Muscle of leg (tissue), 11 donors: ENCODE measurements around the gene ZNF571. TPM values are rescaled to one million over a fixed set of nuclear protein-coding genes. Genes with fewer than 3 reads are reported as not detected.
A peak's percentile ranks its signal among the peaks of the same experiment; 100 is the strongest.

ENCODE experiments used
- DNase-seq: peaks from one replicate; pipeline ENCODE4 v3.0.0; 2013
- H3K27ac ChIP-seq: one replicate; pipeline ENCODE4 v1.5.1; 2013; ENCODE audit warnings: mild to moderate bottlenecking, low read length, control low read depth
- H3K27me3 ChIP-seq: one replicate; pipeline ENCODE4 v1.6.1; 2013; ENCODE audit warnings: low read length; ENCODE audit not compliant: control insufficient read depth, insufficient read depth
- H3K36me3 ChIP-seq: one replicate; pipeline ENCODE4 v1.6.1; 2013; ENCODE audit warnings: low read length; ENCODE audit not compliant: control insufficient read depth, insufficient read depth
- H3K4me1 ChIP-seq: one replicate; pipeline ENCODE4 v1.6.1; 2013; ENCODE audit warnings: low read length; ENCODE audit not compliant: control insufficient read depth, insufficient read depth
- H3K4me3 ChIP-seq: one replicate; pipeline ENCODE4 v1.5.1; 2013; ENCODE audit warnings: low read length, control low read depth
- H3K9me3 ChIP-seq: replicated peaks from 2 replicates; pipeline ENCODE4 v1.6.1; 2013; ENCODE audit warnings: low read depth, low read length; ENCODE audit not compliant: control insufficient read depth
- WGBS: methylation state at CpG from one replicate; pipeline ENCODE4 v1.1.5; 2013; ENCODE audit warnings: missing lambda C conversion rate; ENCODE audit not compliant: insufficient coverage; 5-methylcytosine and 5-hydroxymethylcytosine counted together
- polyA plus RNA-seq, 8 donors: library from polyadenylated mRNA; unstranded; fragments of 120-200 nt; gene quantifications; one replicate each; pipeline versions ENCODE4 v1.2.1 to v1.2.3, GENCODE V29; 2013; ENCODE audit warnings: inconsistent platforms in 1 of 8, low replicate concordance in 1 of 8; ENCODE audit not compliant: insufficient read length in 8 of 8, insufficient read depth in 1 of 8
- total RNA-seq: library from RNA; stranded (reverse); fragments of 120-200 nt; gene quantifications from one replicate; pipeline ENCODE4 v1.2.4, GENCODE V29; 2013

Gene ZNF571
- total and polyA plus RNA-seq, 9 donors = 4.0 to 8.0 (median 5.6) TPM

- peak; percentile 69 for DNase-seq
Measured at GRCh38 chr19:37551129-37551993, 43.2 kb downstream of the ZNF571 start.

GRCh38 chr19:37537391-37537947 is 57.1 kb downstream of the ZNF571 start:
- Histone ChIP-seq H3K4me3 (no peak overlapping the region), H3K36me3 (peaks cover 44% of the 10 kb centered on the region), H3K27ac (no peak overlapping the region), H3K27me3 (no peaks in the 10 kb centered on the region), H3K4me1 (no peaks in the 10 kb centered on the region), H3K9me3 (peaks cover 51% of the 10 kb centered on the region)
- no peak for DNase-seq
- WGBS = 100% methylated on average over 3 of the region's 7 CpGs

More at GRCh38 chr19:37551129-37551993, 43.2 kb downstream of the ZNF571 start:
- Histone ChIP-seq H3K36me3 (no peaks in the 10 kb centered on the region), H3K27me3 (no peaks in the 10 kb centered on the region), H3K4me1 (peaks cover 4% of the 10 kb centered on the region), H3K9me3 (peaks cover 79% of the 10 kb centered on the region), H3K4me3 (peak overlapping the region; percentile 68), H3K27ac (peak overlapping the region; percentile 87)
- 1% methylated on average over 63 of the region's 65 CpGs for WGBS

- Histone ChIP-seq H3K9me3 (peaks cover 4% of the 10 kb centered on the region), H3K27ac (no peak overlapping the region)
- WGBS = 63% methylated on average over 1 of the region's 2 CpGs
Measured at GRCh38 chr19:37519890-37520289, 74.7 kb downstream of the ZNF571 start.

More at GRCh38 chr19:37519890-37520289, 74.7 kb downstream of the ZNF571 start:
- no peaks in the 10 kb centered on the region for H3K4me1 ChIP-seq
- no peaks in the 10 kb centered on the region for H3K27me3 ChIP-seq
- peaks cover 23% of the 10 kb centered on the region for H3K36me3 ChIP-seq
- H3K4me3 ChIP-seq = no peak overlapping the region
- no peak for DNase-seq

Other genes with a start within 250 kb of the ZNF571 start
- 7.6 TPM for gene ZNF527, start 223.7 kb downstream of the ZNF571 start, total RNA-seq
- 1 to 10 TPM; 4.5 to 7.0 (median 5.7) TPM for gene ZNF527, start 223.7 kb downstream of the ZNF571 start, polyA plus RNA-seq
- 8.3 TPM for gene ZNF569, start 127.3 kb downstream of the ZNF571 start, total RNA-seq
- gene ZNF569, start 127.3 kb downstream of the ZNF571 start, polyA plus RNA-seq = 1 to 10 TPM; 5.6 to 9.3 (median 7.6) TPM
- gene ZNF570, start 125.4 kb downstream of the ZNF571 start, total RNA-seq = 9.5 TPM
- 1 to 10 TPM; 4.2 to 7.5 (median 5.9) TPM for gene ZNF570, start 125.4 kb downstream of the ZNF571 start, polyA plus RNA-seq
- 7.0 TPM for gene ZNF793, start 87.9 kb downstream of the ZNF571 start, total RNA-seq
- gene ZNF793, start 87.9 kb downstream of the ZNF571 start, polyA plus RNA-seq = 10 to 100 TPM in 3 of 8 donors, 1 to 10 TPM in 5; 7.4 to 11.7 (median 8.5) TPM
- gene ZNF540, start 84 bp upstream of the ZNF571 start, total RNA-seq = 2.1 TPM
- 1 to 10 TPM; 1.4 to 2.3 (median 1.9) TPM for gene ZNF540, start 84 bp upstream of the ZNF571 start, polyA plus RNA-seq
- gene ZFP30, start 60.7 kb upstream of the ZNF571 start, total RNA-seq = 25.0 TPM
- 10 to 100 TPM in 7 of 8 donors, 1 to 10 TPM in 1; 8.4 to 14.3 (median 12.5) TPM for gene ZFP30, start 60.7 kb upstream of the ZNF571 start, polyA plus RNA-seq
- gene ZNF607, start 125.0 kb upstream of the ZNF571 start, total RNA-seq = 7.0 TPM
- 1 to 10 TPM; 4.5 to 5.7 (median 5.0) TPM for gene ZNF607, start 125.0 kb upstream of the ZNF571 start, polyA plus RNA-seq
- gene ZNF573, start 184.8 kb upstream of the ZNF571 start, total RNA-seq = 17.1 TPM
- gene ZNF573, start 184.8 kb upstream of the ZNF571 start, polyA plus RNA-seq = 10 to 100 TPM in 1 of 8 donors, 1 to 10 TPM in 7; 5.9 to 14.9 (median 8.2) TPM